CD4-positive, alpha-beta T cell treated with Interferon alpha-2 for 1 hour (primary cell): ENCODE results near the gene MAPKBP1.

Source experiments
- DNase-seq, 2 donors: peaks; one replicate each; pipeline ENCODE4 v3.0.0-alpha.2; 2020 to 2022

The MAPKBP1 gene

GRCh38 chr15:41871175-41871905 lies 97.1 kb downstream of the MAPKBP1 start:
- no peak for DNase-seq

DNA sequence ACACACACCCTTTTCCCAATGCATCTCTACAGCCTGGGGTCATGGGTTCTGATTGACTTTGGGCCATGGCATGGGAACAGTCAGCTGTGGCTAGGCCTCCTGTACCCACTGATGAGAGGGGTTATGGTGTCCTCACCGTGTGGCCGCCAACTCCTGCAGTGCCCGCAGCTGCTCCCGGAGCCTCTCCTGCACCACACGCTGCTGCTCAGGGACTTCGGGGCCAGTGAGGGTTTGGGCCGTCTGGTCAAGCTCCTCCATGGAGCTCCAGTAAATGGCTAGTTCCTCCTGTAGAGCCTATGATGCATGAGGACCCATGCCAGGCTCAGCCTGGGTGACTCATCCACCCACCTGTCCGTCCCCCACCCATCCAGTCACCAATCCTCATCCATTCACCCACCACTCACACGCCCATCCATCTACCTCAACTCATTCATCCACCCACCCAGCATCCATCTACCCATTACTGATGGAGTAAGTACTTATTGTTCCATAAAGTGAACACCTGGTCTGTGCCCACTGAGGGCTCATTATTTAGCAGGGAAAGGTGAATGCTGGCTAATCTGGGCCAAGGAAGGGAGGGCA lies 98.0 kb downstream of the MAPKBP1 start:
- DNase-seq: no peak

GRCh38 chr15:41873711-41874110 lies 99.4 kb downstream of the MAPKBP1 start:
- DNase-seq: no peak

GRCh38 chr15:41874736-41875135 lies 100.5 kb downstream of the MAPKBP1 start:
- DNase-seq: no peak

GRCh38 chr15:41876007-41876406 lies 101.7 kb downstream of the MAPKBP1 start:
- DNase-seq: no peak

- no peak for DNase-seq
Observed at GRCh38 chr15:41876689-41877088, 102.4 kb downstream of the MAPKBP1 start.
